ENCODE measurements around the gene GPR89B.
"Not testable (repeated sequence)": the region's sequence is repeated elsewhere in the genome, so short reads cannot be mapped to it uniquely, and the experiment has no call there.

GRCh38 chr1:148032247-148032646 is 104.0 kb downstream of the GPR89B start:
- TF ChIP-seq TAF1 (IDR thresholded peaks at IDR 0.05; ENCODE audit: low read depth, low read length); CHD2 (IDR thresholded peaks at IDR 0.05; ENCODE audit: low read length); GABPA (IDR thresholded peaks at IDR 0.05; ENCODE audit: borderline replicate concordance, insufficient read depth, low read length); MAX (IDR thresholded peaks at IDR 0.05); EGR1 (IDR thresholded peaks at IDR 0.05; ENCODE audit: borderline replicate concordance, low read depth, low read length); SIN3A (conservative IDR thresholded peaks at IDR 0.05 in 1 of 2, IDR thresholded peaks at IDR 0.05 in 1 of 2; ENCODE audit: low read depth in 1 of 2, low read length in 2 of 2); EP300 (IDR thresholded peaks at IDR 0.05; ENCODE audit: borderline replicate concordance in 1 of 2, low read depth in 2 of 2, low read length in 2 of 2): not testable (repeated sequence)
